GM18519 (cell line): Measurements from ENCODE around the gene IFIT3.

Experiments
- ATAC-seq: cut with Tn5 transposase; IDR thresholded peaks from one replicate; pipeline ENCODE4 v1.9.1; 2021; ENCODE audit warnings: mild to moderate bottlenecking, moderate library complexity; ENCODE audit not compliant: unreplicated experiment, low FRiP score

The IFIT3 gene

GRCh38 chr10:89384474-89385340 is 56.9 kb downstream of the IFIT3 start:
- ATAC-seq: no peak

GRCh38 chr10:89388806-89389205 is 61.0 kb downstream of the IFIT3 start:
- ATAC-seq: no peak

- ATAC-seq: no peak
Measured at GRCh38 chr10:89389254-89389653, 61.5 kb downstream of the IFIT3 start.
